ENCODE measurements around the gene SIAH3. TPM values are rescaled to one million over a fixed set of nuclear protein-coding genes. Genes with fewer than 3 reads are reported as not detected.
"Not testable (repeated sequence)": the region's sequence is repeated elsewhere in the genome, so short reads cannot be mapped to it uniquely, and the experiment has no call there.

The SIAH3 gene
- total RNA-seq, 1 experiment from 2014 or later, result not detected

DNA sequence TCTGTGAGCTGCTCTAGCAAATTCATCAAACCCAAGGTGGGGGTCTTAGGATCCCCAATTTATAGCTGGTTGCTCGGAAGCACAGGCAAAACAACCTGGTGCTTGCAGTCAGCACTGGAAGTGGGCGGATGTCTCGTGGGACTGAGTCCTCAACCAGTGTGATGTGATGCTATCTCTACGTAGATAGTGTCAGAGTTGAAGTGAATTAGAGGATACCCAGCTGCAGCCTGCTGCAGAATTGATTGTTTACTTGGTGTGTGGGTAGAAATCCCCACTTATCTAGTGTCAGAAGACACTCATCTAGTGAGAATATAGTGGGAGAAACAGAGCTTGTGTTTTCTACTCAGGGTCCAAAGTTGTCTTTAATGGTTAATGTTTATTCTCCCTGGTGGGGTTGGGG lies 86.1 kb downstream of the SIAH3 start:
- Histone ChIP-seq H2AFZ (ENCODE audit: low read length) (no peak overlapping the region), H3K79me2 (ENCODE audit: low read length) (no peaks in the 10 kb centered on the region), H3K4me1 (ENCODE audit: insufficient read depth, low read length) (no peaks in the 10 kb centered on the region), H3K9me2 (replicated peaks; ENCODE audit: low read length) (no peaks in the 10 kb centered on the region), H3K9ac (ENCODE audit: low read length) (no peak overlapping the region), H3K9me3 (ENCODE audit: low read length) (no peaks in the 10 kb centered on the region), H3K4me3 (ENCODE audit: low read length) (no peak overlapping the region), H3K27me3 (ENCODE audit: low read length) (peaks cover 21% of the 10 kb centered on the region), H3K27ac (ENCODE audit: low read length) (no peak overlapping the region), H3K4me2 (ENCODE audit: low read length) (no peak overlapping the region), H3F3A (ENCODE audit: low read length, unreplicated experiment) (no peaks in the 10 kb centered on the region), H3K36me3 (ENCODE audit: low read depth, low read length) (no peaks in the 10 kb centered on the region), H4K20me1 (ENCODE audit: low read length) (no peaks in the 10 kb centered on the region)
- CTCF ChIA-PET, result no interaction called here
- TF ChIP-seq, protein P1, sequence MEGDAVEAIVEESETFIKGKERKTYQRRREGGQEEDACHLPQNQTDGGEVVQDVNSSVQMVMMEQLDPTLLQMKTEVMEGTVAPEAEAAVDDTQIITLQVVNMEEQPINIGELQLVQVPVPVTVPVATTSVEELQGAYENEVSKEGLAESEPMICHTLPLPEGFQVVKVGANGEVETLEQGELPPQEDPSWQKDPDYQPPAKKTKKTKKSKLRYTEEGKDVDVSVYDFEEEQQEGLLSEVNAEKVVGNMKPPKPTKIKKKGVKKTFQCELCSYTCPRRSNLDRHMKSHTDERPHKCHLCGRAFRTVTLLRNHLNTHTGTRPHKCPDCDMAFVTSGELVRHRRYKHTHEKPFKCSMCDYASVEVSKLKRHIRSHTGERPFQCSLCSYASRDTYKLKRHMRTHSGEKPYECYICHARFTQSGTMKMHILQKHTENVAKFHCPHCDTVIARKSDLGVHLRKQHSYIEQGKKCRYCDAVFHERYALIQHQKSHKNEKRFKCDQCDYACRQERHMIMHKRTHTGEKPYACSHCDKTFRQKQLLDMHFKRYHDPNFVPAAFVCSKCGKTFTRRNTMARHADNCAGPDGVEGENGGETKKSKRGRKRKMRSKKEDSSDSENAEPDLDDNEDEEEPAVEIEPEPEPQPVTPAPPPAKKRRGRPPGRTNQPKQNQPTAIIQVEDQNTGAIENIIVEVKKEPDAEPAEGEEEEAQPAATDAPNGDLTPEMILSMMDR (conservative IDR thresholded peaks at IDR 0.05; ENCODE audit: low read depth, low read length), result no peak
- TF ChIP-seq EZH2phosphoT487 (IDR thresholded peaks at IDR 0.05; ENCODE audit: borderline replicate concordance, low read length) (no peak), EZH2 (IDR thresholded peaks at IDR 0.05; ENCODE audit: low read length, unreplicated experiment) (no peak)
- ATAC-seq (no peak), DNase-seq (no peak)
- intact Hi-C loops (cut with micrococcal nuclease), result no loop called here
- POLR2A ChIA-PET (ENCODE audit: unreplicated experiment), result no interaction called here
- no TSS peak for BruUV-seq (replicated peaks)

DNA sequence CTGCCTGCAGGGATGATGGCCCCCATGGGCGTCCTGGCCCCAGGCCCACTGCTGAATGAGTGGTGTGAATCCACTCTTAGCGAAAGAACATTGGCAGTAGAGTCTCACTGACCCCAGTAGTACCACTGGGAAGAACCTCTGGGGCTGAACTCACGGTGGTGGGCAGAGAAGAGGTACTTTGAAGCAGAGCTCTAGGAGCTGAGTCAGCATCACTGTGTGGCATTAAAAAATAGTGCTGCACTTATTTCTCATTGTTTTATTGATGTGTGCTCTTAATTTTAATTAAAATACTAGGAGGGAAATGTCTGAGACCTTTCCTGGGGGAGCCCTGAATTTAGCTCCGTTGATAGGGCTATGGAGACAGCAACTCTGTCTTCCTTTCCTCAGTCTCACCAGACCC lies 88.1 kb downstream of the SIAH3 start:
- CTCF ChIA-PET, result no interaction called here
- TF ChIP-seq, protein P1 (conservative IDR thresholded peaks at IDR 0.05; ENCODE audit: low read depth, low read length), result no peak
- TF ChIP-seq EZH2 (IDR thresholded peaks at IDR 0.05; ENCODE audit: low read length, unreplicated experiment) (no peak), EZH2phosphoT487 (IDR thresholded peaks at IDR 0.05; ENCODE audit: borderline replicate concordance, low read length) (no peak)

DNA sequence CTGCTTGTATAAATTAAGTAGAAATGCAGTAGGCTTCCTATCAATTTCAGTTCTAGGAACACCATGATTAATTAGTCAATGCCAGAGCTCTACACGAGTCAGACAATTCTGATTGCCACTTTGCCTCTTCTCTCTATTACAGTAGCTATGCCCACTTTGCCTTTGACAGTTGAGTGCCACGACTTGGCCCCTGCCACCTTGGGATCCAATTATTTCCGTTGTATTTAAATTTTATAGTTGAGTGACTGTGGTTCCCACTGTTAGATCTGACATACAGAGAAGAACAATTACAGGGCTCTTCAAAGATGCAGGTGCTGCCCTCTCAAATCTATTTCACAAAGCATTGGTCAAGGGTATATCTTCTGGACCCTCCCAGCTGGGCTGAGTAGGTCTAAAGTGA lies 94.0 kb downstream of the SIAH3 start:
- H4K20me1 ChIP-seq (ENCODE audit: low read length); H3K9me3 ChIP-seq (ENCODE audit: low read length); H3K79me2 ChIP-seq (ENCODE audit: low read length); H3K9ac ChIP-seq (ENCODE audit: low read length); H3K27ac ChIP-seq (ENCODE audit: low read length); H3K4me2 ChIP-seq (ENCODE audit: low read length); H3K9me2 ChIP-seq (replicated peaks; ENCODE audit: low read length); H3K36me3 ChIP-seq (ENCODE audit: low read depth, low read length); CTCF ChIA-PET; intact Hi-C loops (cut with micrococcal nuclease); H3F3A ChIP-seq (ENCODE audit: low read length, unreplicated experiment); POLR2A ChIA-PET (ENCODE audit: unreplicated experiment); ATAC-seq; H2AFZ ChIP-seq (ENCODE audit: low read length); BruUV-seq (replicated peaks); H3K4me1 ChIP-seq (ENCODE audit: insufficient read depth, low read length); H3K4me3 ChIP-seq (ENCODE audit: low read length); DNase-seq; H3K27me3 ChIP-seq (ENCODE audit: low read length): not testable (repeated sequence)

More for the DNA sequence above, 88.1 kb downstream of the SIAH3 start:
- peaks cover 12% of the 10 kb centered on the region for H3K27me3 ChIP-seq (ENCODE audit: low read length)
- intact Hi-C loops (cut with micrococcal nuclease), result no loop called here
- no peak overlapping the region for H2AFZ ChIP-seq (ENCODE audit: low read length)
- H3F3A ChIP-seq (ENCODE audit: low read length, unreplicated experiment), result no peaks in the 10 kb centered on the region
- no peaks in the 10 kb centered on the region for H3K9me2 ChIP-seq (replicated peaks; ENCODE audit: low read length)
- H3K9me3 ChIP-seq (ENCODE audit: low read length), result no peaks in the 10 kb centered on the region
- no peak overlapping the region for H3K27ac ChIP-seq (ENCODE audit: low read length)
- no peaks in the 10 kb centered on the region for H3K4me1 ChIP-seq (ENCODE audit: insufficient read depth, low read length)
- H3K9ac ChIP-seq (ENCODE audit: low read length), result no peak overlapping the region
- H4K20me1 ChIP-seq (ENCODE audit: low read length), result no peaks in the 10 kb centered on the region
- POLR2A ChIA-PET (ENCODE audit: unreplicated experiment), result no interaction called here
- no peaks in the 10 kb centered on the region for H3K36me3 ChIP-seq (ENCODE audit: low read depth, low read length)
- BruUV-seq (replicated peaks), result no TSS peak
- ATAC-seq, result no peak
- no peaks in the 10 kb centered on the region for H3K79me2 ChIP-seq (ENCODE audit: low read length)
- no peak overlapping the region for H3K4me2 ChIP-seq (ENCODE audit: low read length)
- H3K4me3 ChIP-seq (ENCODE audit: low read length), result no peak overlapping the region
- no peak for DNase-seq

DNA sequence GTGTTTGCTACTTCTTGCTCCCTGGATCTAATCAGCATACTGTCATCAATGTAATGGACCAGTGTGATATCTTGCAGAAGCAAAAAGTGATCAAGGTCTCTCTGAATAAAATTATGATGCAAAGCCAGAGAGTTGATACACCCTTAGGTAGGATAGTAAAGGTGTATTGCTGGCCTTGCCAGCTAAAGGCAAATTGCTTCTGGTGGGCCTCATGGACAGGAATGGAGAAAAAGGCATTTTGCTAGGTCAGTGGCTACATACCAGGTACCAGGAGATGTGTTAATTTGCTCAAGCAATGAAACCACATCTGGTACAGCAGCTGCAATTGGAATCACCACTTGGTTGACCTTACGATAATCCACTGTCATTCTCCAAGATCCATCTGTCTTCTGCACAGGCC lies 95.1 kb downstream of the SIAH3 start:
- H2AFZ ChIP-seq (ENCODE audit: low read length); ATAC-seq; CTCF ChIA-PET; POLR2A ChIA-PET (ENCODE audit: unreplicated experiment); H3K4me3 ChIP-seq (ENCODE audit: low read length); H3K4me2 ChIP-seq (ENCODE audit: low read length); H4K20me1 ChIP-seq (ENCODE audit: low read length); H3K79me2 ChIP-seq (ENCODE audit: low read length); H3K36me3 ChIP-seq (ENCODE audit: low read depth, low read length); BruUV-seq (replicated peaks); H3K27me3 ChIP-seq (ENCODE audit: low read length); H3K27ac ChIP-seq (ENCODE audit: low read length); H3K9ac ChIP-seq (ENCODE audit: low read length); intact Hi-C loops (cut with micrococcal nuclease); H3K9me2 ChIP-seq (replicated peaks; ENCODE audit: low read length); H3K9me3 ChIP-seq (ENCODE audit: low read length); H3K4me1 ChIP-seq (ENCODE audit: insufficient read depth, low read length); H3F3A ChIP-seq (ENCODE audit: low read length, unreplicated experiment); DNase-seq: not testable (repeated sequence)

Data from PC-3 (cell line).